NK-92 (cell line): ENCODE results near the gene NPHS2.
"Not testable (repeated sequence)": the region's sequence is repeated elsewhere in the genome, so short reads cannot be mapped to it uniquely, and the experiment has no call there.

Experiments
- DNase-seq: peaks from one replicate; lab custom pipeline; 2025; ENCODE audit not compliant: unreplicated experiment; lab: John Stamatoyannopoulos, UW

NPHS2 gene

GRCh38 chr1:179548666-179549367 lies 26.9 kb downstream of the NPHS2 start:
- DNase-seq: no peak

- DNase-seq: no peak
These were observed 28.7 kb downstream of the NPHS2 start for GRCh38 chr1:179547021-179547535.

GRCh38 chr1:179545321-179545720 lies 30.4 kb downstream of the NPHS2 start:
- no peak for DNase-seq

GRCh38 chr1:179541774-179542173 lies 34.0 kb downstream of the NPHS2 start:
- DNase-seq: no peak

GRCh38 chr1:179530352-179530751 lies 45.4 kb downstream of the NPHS2 start:
- no peak for DNase-seq

GRCh38 chr1:179529482-179530195 lies 46.1 kb downstream of the NPHS2 start:
- no peak for DNase-seq

- not testable (repeated sequence) for DNase-seq
These were observed 57.2 kb downstream of the NPHS2 start for GRCh38 chr1:179518544-179518943.

- DNase-seq: no peak
These were observed 58.6 kb downstream of the NPHS2 start for GRCh38 chr1:179516976-179517705.

- DNase-seq: no peak
These were observed 65.7 kb downstream of the NPHS2 start for GRCh38 chr1:179510038-179510437.

- DNase-seq: no peak
These were observed 66.4 kb downstream of the NPHS2 start for GRCh38 chr1:179509384-179509783.

- no peak for DNase-seq
These were observed 69.5 kb downstream of the NPHS2 start for GRCh38 chr1:179506199-179506598.
